ENCODE measurements around the gene BBLN.
"Not testable (repeated sequence)": the region's sequence is repeated elsewhere in the genome, so short reads cannot be mapped to it uniquely, and the experiment has no call there.

Gene BBLN

DNA sequence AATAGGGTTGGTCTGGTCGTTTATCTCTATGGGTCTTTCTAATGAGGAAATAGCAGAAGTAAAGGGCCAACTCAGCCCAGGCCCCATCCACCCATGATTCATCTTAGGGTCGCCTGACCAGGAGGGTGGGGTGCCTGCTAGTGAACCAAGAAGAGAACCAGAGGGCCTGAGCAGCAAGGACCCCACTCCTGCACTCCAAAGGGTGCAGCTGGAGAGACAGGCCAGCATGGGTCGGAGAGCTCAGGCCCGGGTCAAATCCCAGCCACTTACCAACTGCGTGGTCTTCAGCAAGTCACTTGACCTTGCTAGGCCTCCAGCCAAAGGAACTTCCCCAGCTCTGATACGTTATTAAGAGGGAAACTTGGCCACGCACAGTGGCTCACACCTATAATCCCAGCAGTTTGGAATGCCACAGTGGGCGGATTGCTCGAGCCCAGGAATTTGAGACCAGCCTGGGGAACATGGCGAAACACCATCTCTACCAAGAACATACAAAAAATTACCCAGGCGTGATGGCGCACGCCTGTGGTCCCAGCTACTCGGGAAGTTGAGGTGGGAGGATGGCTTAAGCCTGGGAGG lies 4.3 kb downstream of the BBLN start:
- peak; percentile 9 for DNase-seq

DNA sequence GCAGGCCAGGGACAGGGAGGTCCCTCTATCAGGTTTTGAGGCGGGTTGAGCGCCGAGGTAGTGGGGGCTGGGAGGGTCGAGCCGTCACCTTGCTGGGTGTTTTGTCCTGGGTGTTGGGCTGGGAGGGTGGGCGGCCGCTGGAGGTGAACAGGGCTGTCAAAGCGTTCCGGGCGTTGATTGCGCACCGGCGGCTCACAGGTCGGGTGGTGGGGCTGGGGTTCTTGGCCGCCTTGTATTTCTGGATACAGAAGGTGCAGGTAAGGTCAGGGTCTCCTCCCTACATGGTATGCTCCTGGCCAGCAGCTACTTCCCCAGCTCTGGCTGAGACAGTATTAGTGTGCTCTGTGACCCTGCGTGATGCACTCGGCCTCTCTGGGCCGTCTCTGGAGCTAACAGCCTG lies 6.1 kb downstream of the BBLN start:
- no peak for DNase-seq

DNA sequence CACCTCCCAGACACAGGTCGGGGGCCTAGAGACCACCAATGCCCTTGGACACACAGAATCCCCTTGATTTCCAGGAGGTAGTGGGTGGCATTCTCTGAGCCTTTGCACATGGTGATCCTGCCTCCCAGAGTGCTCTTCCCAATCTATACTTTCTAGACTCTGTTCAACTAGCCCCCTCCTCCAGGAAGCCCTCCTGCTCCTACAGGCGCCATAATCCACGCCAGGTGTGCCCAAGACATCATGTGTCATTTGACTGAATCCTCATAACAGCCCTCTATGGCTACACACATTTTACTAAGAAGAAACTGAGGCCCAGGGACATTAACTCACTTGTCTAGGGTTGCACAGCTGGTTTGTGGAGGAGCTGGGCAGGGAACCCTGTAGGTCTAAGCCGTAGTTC lies 7.1 kb downstream of the BBLN start:
- no peak for DNase-seq

DNA sequence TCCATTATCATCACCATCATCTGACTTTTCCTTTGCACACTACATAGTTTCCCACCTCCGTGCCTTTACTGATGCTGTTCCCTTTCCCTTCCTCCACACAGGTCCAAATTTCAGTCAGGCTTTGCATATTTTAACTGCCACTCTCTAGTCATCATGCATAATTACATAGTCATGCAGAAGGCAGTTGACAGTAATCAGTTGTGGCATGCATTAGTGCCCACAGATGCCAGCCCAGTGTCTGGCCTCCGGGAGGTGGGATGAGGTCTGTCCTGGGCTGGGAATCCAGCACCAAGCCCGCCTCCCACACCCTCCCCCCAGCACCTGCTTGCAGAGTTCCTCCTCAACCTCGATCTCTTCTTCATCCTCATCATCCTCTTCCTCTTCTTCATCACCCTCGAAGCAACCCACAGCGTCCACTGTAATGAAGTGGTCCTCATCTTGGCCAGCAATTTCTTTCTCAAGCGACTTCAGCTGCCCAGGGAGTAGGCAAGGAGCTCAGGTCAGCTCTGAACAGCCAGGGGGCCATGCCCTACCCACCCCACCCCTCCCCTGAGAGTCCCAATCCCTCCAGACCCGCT lies 8.8 kb downstream of the BBLN start:
- DNase-seq = no peak

DNA sequence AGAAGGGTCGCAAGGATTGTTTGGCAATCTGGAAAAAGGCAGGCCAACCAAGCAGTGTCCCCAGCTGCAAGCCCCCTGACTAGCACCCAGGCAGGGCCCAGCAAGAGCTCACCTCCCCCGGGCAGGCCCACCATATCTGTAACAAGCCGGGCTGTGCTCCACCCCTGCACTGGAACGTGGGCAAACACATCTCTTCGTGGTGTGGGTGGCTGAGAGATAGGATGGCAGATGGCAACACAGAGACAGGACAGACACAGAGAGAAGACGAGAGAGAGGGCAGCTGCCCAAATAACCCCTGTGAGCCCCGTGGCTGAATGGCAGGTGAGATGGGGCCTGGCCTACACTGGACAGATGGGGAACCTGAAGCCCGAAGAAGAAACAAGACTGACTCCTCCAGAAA lies 9.4 kb downstream of the BBLN start:
- DNase-seq = no peak

DNA sequence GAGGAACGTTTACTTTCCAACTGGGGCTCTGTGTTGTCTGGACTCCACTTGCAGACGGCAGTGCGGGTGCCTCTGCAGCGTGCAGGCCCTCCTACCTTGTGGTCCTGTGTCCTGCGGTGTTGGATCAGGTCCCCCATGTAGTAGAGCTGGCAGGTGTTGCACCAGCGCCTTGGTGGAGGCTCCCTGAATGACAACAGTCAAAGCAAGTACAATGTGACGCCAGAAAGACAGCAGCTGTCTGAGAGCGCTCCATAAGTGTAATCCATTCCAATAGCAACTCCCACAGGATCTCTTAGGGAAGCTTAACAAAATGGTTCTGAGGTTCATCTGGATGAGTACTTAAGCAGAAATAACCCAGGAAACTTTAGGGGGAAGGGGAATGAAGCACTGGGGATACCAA lies 9.9 kb downstream of the BBLN start:
- no peak for DNase-seq

DNA sequence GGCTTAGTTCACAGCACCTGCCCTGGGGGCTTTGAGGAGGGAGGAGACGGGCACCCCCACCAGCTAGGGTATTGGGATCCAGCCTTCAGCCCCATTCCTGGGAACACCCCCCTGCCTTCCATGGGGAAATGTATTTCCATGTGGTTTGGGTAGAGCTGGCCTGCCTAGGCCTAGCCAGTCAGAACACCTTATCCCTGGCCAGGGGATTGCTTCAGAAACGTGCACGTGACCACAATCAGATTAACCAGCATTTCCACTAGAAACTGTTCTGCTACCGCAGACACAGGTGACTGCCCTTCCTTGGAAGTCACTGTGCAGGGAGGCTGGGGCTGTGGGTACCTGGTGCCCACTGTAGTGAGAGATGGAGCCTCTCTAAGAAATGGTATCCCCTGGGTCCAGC lies 14.0 kb downstream of the BBLN start:
- DNase-seq = no peak

DNA sequence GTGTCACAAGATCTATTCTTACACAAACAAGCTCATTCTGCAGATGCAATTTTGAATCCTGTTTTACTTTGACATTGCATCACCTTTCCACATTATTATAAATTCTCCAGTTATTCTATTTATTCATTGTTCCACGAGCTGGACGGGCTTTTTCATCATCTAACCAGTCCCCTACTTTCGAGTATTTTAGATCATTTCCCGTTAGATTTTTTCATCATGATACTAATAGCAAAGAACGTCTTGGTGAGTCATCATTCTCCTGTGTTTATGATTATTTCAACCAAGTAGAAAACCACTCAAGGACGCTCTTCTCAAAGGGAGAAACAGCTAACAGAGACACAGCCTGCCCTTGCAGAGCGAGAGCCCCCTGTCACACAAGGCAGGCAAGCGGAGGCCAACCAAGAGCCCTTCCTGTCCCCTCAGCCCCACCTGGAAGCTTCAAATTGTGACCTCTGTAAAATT lies 15.1 kb downstream of the BBLN start:
- no peak for DNase-seq

DNA sequence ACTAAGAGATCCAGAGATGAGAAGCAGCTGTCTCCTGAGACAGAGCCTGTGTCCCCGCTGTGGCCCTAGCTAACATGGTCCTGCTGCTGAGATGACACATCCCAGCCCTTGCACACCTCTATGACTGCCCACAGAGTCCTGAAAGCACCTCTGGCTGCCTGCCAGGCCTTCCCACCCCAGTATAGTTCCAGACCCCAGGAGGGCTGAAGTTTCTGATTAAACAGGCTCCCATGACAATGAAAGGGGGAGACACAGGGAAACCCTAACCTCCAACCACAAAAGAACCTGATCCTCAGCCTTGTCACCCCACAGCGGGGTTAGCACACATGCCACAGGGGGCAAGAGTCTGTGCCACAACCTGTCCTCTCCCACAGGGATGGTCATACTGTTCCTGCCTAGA lies 15.7 kb downstream of the BBLN start:
- no peak for DNase-seq

DNA sequence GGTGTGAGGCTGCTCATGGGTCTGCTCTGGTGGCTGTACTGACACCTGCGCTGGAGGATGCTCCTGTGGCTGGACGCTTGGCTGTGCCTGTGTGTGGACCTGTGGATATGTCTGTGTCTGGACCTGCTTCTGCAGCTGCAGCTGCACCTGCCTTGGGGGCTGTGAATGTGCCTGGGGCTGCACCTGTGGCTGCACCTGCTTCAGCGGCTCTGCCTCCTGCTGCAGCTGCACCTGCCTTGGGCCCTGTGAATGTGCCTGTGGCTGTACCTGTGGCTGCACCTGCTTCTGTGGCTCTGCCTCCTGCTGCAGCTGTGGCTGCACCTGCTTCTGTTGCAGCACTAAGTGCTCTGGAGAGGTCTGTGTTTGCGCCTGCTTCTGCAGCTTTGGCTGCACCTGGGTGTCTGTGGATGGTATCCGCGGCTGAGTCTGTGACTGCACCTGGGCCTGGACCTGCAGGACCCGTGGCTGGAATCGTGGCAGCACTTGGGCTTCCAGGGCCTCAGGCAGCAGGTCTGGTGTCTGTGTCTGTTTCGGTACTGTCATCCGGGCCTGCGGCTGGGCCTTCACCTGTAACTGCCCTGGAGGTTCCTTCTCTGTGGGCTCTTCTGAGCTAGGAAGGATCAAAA lies 18.9 kb downstream of the BBLN start:
- DNase-seq = no peak

DNA sequence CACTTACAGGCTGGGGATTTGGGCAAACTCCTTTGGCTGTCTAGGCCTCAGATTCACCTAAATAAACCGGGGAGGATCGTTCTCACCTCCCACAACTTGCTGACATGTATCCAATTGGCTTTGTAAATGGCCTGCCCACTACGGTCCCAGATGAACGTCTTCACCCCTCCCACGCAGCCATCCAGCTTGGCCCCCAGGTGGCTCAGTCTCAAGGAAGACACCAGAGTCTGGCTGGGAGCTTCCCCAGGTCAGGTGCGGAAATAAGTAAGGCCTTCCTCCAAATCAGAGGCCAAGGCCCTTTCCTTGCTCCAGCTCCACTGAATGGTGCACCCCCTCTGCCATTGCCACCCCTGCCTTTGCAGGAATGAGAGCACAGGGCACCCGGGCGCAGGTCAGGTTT lies 19.9 kb downstream of the BBLN start:
- DNase-seq = no peak

DNA sequence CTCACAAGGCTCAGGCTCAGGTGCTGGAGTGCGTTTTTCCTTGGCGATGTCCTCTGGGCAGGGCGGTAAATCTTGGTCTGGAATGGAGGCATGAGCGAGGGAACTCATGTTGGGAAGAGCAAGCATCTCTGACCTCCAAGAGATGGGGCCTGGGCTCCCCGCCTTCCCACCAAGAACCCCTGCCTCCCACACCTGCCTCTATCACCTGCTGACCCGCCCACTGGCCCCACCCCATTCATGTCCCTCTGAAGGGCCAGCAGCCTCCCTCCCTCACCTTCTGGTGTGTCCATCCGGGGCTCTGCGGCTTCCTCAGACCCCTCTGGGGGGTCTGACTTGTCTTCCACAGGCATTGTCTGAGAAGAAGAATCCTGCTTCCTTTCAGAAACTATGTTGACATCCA lies 20.4 kb downstream of the BBLN start:
- no peak for DNase-seq

DNA sequence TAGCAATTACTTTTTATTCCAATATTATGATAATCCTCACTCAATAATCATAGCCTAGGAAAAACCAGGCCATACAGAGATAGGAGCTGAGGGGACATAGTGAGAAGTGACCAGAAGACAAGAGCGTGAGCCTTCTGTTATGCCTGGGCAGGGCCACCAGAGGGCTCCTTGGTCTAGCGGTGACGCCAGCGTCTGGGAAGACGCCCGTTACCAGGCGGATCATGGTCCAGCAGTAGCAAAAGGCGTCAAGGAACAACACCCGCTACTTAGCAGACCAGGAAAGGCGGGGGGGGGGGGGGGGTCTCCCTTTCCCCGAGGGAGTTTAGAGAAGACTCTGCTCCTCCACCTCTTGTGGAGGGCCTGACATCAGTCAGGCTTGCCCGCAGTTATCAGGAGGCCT lies 21.4 kb downstream of the BBLN start:
- DNase-seq = not testable (repeated sequence)

DNA sequence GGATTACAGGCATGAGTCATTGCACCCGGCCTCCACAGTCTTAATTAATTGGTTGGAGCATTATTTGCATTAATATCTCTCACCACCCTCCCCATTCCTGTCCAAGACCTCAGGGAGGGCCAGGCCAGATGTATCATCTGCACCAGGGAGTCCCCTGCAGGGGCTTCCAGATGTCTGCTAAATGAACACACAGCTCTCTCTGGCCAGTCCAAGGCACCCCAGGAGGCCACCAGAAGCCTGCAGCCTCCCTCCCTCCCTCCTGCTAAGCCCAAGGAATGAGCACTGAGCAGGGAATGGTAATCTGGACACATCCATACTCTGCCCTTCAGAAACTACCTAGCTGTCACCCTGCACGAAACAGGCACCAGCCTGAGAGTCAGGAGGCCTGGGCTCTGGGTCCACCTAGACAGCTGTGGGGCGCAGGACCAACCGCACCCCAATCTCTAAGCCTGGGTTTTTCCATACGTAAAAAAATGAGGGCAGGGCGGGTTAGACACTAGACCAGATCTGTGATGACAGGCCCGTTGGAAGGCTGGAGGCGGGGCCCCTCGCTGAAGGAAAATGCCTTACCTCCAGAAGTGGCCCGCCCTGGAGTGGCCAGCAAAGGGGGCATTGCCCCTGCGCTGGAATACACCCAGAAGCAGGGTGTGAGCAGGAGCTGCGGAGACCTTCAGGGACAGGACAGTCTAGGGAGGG lies 23.0 kb downstream of the BBLN start:
- no peak for DNase-seq

DNA sequence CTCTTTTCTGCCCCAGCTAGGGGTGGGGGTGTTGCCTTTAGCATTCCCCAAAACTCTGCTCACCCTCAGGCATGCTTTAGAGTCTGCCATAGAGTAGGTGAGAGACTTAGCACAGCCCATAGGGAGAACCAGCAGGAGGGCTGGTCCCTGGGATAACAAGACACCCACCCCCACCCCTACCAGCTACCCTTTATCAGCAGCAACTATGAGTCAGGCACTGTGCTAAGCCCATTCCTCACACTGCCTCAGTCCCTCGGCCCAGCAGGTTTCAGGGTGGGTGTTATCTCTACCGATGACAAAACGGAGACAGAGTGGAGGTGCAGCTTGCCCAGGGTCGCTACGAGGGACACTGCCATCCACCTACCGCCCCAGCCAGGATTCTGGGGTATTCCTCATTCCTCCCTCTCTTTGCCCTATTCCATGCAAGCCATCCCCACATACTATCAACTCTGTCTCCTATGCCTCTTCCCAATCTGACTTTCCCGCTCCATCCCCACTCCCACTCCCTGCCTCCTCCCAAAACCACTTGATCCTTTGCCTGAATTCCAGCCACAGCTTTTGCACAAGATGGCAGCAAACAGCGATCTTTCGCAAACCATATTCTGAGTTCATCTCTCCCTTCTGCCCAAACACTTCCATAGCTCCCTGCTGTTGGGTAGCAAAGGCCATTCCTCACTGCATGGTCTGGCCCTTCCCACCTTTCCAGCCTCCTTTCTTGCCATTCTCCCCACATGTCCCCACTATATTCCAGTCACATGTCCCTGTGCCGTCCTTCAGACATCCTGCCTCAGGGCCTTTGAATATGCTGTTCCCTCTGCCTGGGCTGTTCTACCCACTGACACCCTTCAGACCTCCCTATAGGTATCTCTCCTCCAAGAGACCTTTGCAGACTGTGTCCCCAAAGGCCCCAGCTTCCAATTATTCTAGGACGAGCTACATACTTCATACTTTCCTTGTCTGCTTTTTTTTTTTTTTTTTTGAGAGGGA lies 26.2 kb downstream of the BBLN start:
- DNase-seq = no peak

DNA sequence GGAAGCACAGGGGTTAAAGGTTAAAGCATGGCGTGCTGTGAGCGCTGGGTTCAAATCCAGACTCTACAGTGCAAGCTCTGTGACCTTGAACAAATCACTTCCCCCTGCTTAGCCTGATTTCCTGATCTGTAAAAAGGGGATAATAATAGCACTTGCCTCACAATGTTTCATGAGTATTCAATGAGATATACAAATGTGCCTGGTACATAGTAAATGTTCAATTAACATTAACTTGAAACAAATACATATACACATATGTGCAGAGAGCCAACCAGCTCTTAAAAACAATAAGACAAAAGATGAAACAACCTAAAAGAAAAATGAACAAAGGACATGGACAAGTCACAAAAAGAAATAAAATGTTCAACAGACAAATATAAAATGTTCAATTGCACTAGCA lies 27.3 kb downstream of the BBLN start:
- no peak for DNase-seq

DNA sequence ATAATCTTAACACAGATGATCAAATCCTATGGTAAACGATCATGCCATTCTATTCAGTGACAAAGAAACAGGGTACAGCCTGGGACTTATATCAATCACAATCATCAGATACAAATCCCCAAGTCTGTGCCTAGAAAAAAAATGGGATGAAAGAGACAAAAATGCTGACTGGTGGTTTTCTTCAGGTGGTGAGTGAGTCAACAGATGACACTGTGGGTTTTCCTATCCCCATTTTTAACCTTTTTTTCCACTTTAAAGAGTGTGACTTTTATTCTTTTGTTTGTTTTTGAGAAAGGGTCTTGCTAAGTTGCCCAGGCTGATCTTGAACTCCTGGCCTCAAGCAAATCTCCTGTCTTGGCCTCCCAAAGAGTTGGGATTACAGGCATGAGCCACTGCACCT lies 28.1 kb downstream of the BBLN start:
- DNase-seq = no peak

DNA sequence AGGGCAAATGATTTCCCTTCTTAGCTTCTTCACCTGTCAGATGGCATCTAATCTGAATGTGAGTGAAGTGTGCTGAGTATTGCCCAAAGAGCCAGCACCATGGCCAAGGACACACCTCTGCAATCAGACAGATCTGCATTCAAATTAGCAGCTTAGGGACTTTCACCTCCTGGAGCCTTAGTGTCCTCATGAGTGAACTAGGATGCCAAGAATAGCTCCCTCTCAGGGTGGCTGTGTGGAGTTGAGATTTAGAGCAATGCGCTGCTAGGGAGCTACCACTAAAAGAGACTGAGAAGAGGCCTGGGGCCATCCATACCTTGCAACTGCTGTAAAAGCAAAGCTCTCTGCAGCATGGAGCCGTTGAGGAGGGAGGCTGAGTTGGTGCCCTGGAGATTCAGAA lies 29.9 kb downstream of the BBLN start:
- no peak for DNase-seq

DNA sequence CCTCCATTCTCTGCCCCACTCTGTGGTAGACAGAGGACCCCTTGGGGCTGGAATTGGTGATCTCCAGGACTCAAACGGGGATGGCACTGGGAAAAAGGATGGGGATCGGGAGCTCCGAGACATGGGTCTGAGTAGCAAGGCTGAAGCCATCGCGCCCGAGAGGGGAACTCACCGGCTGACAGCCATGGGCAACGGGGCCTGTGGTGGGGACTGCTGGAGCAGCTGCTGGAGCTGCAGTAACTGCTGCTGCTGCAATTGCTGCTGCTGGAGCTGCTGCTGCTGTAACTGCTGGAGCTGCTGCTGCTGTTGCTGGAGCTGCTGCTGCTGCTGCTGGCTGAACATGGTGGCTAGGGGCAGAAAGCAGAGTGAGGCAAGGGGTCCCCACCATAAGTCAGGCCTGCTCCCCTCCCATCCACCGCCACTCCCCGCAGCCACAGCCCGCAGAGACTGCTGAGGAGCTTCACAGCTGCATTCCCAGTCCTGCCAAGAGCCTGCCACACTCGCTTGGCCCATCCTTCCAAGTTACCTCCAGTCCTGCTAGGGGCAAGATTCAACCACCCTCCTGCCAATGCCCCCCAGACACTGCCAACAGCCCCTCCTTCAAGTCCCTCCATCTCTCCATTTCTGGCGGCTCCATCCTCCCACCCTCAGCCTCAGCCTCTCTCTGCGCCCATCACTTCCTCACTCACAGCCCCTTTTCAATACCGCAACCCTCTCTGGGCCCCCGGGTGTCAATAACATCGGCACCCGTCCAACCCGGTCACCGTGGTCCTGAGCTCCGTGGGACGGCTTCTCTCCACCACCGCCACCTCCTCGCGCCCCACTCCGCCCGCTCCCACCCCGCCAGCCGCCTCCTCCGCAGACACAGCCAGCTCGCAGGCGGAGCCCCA lies 30.7 kb downstream of the BBLN start:
- no peak for DNase-seq

DNA sequence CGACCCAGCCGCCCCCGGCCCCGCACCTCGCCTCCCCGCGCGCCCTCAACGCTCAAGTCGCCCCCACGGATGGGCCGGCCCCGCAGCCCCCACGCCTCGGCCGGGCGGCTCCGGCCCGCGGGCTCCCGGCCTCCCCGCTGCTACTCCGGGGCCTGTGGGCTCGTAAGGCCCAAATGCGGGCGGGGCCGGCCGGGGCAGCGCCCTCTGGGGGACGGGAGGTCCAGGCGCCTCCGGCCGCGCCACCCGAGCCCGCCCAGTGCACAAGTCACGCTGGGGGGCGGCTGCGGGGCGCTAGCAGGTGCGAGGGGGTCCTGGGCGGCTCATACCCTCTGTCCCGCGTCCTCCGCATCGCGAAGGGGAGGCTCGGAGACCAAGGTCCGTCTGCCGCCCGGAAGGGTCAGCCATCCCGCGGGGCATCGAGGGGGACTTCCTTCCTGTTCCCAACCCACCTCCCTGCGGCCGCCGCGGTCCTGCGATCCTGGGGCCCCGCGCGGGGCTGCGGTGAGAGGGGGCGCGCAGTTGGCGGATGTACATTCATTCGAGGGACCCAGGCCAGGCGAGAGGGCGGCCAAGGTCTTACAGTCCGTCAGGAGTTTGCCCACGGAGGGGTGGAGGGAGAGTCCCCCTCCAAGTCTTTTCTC lies 31.5 kb downstream of the BBLN start, which contains the start of gene CIZ1:
Gene CIZ1, minus strand, starts transcription at position 167 of the 641 bp plus-strand sequence. CDS start 715 bp downstream, outside the sequence.
- DNase-seq = peak; percentile 64
